CD4-positive, alpha-beta T cell treated with Interleukin-15 for 1 hour (primary cell): Measurements from ENCODE around the gene CDNF.
"Not testable (repeated sequence)": the region's sequence is repeated elsewhere in the genome, so short reads cannot be mapped to it uniquely, and the experiment has no call there.

Experiments used
- DNase-seq: peaks from one replicate; pipeline ENCODE4 v3.0.0-alpha.2; 2020

The CDNF gene

DNA sequence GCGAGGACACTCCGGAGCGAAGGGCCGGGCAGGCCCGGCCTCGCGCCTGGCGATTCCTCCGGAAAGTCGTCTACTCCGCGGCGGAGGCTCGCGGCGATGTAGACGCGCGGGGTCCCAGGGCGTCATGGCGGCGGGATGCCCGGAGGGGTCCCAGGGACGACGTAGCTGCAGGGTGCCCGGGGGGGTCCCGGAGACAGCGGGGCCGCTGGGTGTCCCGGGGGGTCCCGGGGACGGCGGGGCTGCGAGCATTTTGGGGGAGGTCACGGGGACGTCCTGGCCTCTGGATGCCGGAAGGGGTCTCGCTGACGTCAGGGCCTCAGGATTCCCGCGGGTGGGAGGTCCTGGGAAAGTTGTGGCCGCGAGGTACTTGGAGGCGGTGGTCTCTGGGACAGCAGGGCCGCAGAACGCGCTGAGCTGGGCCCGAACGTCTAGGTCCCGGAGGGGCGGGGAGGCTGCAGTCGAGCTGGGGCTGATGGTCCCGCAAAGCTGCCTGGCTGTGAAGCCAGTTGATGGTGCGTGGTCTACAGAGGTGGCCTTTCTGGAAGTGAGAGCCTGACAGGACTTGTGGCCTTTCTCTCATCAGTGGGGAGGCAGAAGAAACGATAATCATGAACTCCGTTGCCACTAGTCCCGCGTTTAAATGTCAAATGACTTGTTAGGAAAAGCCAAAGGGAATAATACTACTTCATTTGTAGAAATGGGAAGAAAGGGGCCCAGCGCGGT is 906 bp upstream of the CDNF start:
- peak; percentile 21 for DNase-seq

DNA sequence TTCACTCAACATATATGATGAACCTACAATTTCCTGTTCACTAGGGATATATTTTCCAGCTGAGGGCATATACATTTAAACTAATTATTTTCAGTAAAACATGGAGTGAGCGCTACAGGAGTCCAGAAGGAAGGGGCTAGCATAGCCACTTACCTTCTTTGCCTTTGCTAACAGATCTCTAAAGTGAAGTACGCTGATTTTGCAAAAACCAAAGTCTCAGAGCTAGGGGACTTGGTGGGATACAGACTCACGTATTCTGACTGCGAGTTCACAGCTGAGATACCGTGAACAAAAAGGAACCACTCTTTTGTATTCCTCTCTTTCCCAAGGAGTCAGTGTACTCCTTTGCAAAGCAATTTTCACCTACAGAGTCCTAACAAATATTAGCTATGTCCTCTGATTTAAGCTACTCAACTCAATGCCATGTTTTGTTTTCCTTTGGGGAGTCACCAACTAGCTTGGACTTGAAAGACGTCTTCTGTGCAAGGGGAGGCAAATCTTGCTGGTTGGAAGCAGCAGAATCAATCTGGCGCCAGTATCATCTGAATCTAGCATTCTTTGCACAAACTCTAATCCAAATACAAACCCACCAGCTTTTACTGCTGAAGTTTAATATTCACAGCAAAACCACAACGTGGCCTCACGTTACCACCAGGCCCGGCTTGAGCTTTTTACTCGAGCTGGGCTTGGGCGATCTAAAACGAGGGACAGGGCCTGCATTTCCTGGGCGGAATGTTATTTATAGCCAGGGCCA is 657 bp downstream of the CDNF start:
- DNase-seq = no peak

GRCh38 chr10:14836208-14836607 is 1.6 kb downstream of the CDNF start:
- no peak for DNase-seq

DNA sequence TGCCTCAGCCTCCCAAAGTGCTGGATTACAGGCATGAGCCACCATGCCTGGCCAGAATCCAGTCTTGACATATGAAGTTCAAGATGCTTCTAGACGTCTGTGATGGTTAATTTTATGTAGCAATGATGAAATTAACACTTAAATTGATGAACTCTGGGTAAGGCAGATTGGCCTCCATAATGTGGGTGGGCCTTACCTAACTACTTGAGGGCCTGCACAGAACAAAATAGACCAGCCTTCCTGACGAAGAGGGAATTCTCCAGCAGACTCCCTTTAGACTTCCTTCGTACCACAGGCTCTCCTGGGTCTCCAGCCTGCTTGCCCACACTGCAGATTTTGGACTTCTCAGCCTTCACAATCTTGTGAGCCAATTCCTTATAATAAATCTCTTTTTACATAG is 4.7 kb downstream of the CDNF start:
- no peak for DNase-seq

DNA sequence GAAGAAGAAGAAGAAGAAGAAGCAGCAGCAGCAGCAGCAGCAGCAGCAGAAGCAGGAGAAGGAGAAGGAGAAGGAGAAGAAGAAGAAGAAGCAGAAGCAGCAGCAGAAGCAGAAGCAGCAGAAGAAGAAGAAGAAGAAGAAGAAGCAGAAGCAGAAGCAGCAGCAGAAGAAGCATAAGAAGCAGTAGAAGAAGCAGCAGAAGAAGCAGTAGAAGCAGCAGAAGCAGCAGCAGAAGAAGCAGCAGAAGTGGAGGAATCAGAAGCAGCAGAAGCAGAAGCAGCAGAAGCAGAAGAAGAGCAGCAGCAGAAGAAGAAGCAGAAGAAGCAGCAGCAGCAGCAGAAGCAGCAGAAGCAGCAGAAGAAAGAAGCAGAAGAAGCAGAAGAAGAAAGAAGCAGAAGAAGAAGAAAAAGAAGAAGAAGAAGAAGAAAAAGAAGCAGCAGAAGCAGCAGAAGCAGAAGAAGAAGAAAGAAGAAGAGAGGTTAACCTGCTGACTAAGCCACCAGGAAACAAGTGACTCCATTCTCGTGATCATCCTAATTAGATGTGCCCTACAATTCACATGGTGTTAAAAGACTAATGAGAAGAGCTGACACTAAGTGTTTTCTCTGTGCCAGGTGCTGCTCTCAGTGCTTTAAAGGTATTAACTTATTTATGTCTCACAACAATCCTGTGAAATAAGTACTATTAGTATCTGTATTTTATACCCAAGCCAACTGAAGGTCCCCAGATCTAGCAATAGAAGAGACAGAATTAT is 11.6 kb downstream of the CDNF start:
- DNase-seq = no peak

- no peak for DNase-seq
Measured at GRCh38 chr10:14823966-14824365, 13.9 kb downstream of the CDNF start.

DNA sequence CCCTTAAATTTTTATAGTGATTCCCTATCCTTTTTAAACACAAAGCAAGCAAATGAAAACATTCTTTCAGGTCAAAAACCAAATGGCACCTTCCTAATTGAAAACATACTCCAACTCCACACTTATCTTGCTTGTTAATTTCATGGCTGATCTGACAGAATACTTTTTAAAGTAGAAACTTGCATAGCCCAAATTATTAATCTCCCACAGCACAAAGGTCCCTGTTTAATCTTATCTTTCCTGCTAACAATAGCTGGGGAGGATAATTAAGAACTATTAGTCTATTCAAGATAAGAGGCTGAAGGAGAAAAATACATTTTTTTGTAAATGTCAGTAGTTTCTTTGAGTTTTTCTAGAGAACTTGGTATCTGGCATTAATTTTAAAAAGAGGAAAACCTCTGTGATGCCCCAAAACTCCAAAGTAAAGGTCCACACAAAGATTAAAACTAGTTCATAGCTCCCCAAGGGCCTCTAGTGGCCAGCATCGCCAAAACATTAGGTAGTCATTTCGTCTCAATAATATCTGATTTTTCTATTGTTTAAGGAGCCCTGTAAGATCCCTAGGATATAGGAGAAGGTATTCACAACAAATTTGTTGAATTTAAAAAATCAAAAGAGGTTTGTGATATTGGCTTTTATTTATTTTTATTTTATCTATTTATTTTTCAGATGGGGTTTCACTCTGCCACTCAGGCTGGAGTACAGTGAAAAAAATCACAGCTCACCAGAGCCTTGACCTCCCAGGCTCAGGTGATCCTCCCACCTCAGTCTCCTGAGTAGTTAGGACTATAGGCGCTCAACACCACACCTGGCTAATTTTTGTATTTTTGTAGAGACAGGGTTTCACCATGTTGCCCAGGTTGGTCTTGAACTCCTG is 14.7 kb downstream of the CDNF start:
- peak; percentile 46 for DNase-seq

DNA sequence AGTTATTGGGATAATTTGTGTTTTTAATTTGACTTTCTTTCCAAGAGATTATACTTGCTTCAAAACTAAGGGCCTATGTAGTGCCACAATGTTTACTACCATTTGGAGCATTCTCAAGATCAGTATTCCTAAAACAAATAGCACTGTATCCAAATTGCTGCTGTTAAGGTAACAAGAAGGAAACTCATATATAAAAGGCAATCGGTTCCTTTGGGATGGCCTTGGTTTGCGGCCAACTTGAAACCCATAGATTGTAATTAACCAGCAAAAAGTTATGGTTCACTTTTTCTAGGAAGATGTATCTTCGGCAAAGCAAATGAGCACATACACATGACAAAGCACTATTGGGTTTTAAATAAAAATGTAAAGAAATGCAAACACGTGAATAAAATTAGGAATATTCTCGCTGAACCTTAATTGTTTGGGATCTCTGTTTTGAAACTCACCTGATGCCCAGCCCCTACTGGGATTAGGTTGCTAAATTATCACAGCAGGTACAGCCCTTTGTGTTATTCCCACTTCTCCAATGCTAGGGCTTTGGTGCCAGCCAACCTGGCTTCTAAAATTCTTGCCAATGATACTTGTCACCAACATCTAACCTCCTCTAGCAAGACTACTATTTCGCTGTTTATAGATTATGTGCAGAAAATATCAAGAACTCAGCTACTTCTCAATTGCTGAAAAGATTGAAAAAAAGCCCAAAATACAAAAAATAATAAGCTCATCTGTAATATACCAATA is 16.0 kb downstream of the CDNF start:
- no peak for DNase-seq

DNA sequence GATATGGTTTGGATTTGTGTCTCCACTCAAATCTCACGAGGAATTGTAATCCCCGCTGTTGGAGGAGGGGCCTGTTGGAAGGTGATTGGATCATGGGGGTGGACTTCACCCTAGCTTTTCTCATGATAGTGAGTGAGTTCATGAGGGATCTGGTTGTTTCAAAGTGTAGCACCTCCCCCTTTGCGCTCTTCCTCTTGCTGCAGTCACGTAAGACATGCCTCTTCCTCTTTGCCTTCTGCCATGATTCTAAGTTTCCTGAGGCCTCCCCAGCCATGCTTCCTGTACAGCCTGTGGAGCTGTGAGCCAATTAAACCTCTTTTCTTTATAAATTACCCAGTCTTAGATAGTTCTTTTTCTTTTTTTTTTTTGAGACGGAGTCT is 17.1 kb downstream of the CDNF start:
- DNase-seq = no peak

- DNase-seq = no peak
Measured at GRCh38 chr10:14820010-14820774, 17.6 kb downstream of the CDNF start.

- not testable (repeated sequence) for DNase-seq
Measured at GRCh38 chr10:14816717-14817116, 21.1 kb downstream of the CDNF start.

GRCh38 chr10:14815681-14816080 is 22.2 kb downstream of the CDNF start:
- DNase-seq = no peak

DNA sequence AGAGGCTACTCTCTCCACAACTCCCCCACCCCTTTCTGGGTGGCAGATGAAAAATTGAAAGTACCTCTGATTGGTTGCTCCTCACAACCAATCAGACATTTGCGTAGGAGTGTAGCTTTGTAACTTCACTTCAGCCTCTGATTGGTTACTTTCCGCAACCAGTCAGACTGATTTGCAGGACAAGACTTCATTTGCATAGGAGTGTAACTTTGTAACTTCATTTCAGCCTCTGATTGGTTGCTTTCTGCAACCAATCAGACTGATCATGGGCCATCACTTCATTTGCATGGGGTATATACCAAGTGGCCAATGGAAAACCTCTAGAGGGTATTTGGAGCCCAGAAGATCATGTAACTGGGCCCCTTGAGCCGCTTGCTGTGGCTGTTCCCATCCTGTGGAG is 25.6 kb downstream of the CDNF start:
- no peak for DNase-seq

DNA sequence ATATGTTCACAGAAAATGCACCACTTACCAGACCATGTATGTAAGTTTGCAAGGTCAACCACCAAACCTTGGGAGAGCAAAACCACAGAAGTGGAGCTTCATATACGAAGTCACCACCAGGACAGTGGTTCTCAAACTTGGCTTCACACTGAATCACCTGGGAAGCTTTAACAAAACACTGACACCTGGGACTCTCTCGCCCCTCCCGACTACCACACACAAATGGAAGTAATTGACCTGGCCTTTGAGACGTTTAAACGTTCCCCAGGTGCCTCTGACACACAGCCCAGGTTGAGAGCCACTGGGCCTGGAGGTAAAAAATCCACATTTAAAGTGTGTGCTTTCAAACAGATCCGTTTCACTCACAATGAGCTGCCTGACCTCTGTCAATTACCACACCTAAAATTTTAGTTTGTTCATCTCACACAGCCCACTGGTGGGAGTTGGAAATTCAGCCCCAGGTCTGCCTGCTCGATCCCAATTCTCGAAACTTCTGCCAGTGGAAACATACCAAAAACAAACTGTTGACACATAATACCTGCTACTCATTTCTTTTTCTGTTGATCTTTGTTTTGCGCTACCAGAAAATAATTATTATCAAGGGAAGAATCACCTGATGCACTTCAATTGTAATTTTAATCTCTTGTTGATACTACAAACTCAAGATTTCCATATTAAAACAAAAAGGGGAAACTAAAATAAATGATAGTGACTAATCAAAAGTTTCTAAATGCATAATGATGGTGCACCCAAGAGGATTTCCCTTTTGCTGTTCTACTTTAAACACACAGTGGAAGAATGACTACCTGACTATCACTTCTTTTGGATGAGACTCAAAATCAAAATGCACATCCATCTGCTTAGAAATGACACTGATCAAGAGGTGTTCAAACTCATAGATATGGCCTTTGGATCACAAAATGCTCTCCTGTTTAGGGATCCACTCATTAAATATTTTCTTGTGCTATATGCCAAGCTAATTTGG is 26.6 kb downstream of the CDNF start:
- DNase-seq = no peak

GRCh38 chr10:14806318-14806717 is 31.5 kb downstream of the CDNF start:
- DNase-seq = no peak

DNA sequence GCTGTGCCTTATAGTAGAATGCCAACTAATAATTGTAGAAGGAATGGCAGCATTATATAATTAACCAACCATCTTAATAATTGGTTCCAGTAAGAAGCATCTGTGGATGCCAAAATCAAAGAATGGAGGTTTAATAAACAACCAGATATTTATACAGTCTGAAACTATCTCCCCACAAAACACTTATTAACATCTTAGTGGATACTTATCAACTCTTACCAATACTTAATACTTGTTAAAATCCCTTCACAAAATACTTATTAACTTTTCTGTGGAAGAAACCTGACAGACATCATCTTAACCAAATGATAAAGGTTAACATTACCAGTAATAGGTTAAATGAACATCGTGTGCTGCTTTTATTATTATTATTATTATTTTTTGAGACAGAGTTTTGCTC is 34.0 kb downstream of the CDNF start:
- DNase-seq = no peak

DNA sequence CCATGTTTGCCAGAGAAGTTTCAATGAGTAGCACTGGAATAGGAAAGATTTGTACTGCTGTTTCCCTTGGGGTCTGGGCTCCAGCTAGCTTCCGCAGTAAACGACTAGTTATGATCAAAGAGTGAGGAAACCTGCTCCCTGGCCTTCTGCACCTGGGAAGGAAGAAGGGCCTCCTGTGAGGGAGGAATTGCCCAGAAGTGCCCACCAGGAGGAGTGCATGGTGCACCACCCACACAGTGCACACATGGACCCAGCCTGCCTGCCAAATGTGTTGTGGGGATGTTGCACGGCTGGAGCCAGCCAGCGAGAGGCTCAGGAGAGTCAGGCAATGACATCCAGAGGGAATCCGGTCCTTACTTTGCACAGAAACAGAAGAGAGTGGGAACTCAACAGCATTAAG is 36.1 kb downstream of the CDNF start:
- no peak for DNase-seq

DNA sequence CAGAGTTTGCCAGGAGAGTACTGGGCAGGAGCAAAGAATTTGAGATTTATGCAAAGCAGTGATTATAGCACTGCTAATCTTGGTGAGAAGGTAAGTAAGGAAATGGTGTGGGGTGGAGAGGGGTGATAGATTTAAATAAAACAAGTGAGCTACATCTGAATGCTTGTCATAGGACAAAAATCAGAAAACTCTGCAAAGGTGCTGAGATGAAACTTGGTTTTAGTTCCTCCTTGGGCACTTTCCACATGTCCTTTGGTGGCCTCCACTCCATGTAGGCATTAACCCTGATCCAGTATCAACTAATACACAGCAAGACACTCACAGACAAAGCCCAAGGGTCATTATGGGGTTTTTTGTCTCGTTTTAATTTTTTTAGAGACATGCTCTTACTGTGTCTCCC is 37.4 kb downstream of the CDNF start:
- DNase-seq = no peak

DNA sequence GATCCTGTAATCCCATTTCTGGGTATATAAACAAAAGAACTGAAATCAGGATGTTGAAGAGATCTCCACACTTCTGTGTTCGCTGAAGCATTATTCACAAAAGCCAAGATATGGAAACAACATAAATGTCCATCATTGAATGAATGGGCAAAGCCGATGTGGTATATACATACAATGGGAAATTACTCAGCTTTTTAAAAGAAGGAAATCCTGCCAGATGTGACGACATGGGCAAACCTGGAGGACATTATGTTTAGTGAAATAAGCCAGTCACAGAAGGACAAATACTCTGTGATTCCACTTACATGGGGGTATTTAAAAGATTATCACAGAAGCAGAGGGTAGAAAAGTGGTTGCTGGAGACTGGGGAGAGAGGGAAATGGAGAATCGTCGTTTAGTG is 39.2 kb downstream of the CDNF start:
- no peak for DNase-seq

DNA sequence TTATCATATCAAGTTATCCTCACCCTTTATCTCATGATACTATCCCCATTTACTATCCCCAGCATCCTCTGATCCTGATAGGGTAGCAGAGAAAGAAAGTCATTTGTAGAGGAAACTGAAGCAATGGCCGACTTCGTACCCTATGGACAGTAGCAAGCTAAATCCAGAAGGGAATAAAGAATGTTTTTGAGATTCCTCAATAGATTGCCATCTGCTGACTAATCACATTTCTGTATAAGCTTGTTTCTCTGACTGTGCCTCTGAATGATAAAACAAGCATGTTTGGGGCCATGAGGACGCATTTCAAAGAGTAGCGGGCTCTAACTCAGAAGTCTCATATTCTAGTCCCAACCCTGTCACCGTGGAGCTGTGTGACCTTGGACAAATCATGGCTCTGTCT is 49.9 kb downstream of the CDNF start:
- no peak for DNase-seq
